Mucosa of descending colon (tissue), 3 donors: ENCODE measurements around the gene SRSF2. TPM values are rescaled to one million over a fixed set of nuclear protein-coding genes. Genes with fewer than 3 reads are reported as not detected.
"Not testable (repeated sequence)": the region's sequence is repeated elsewhere in the genome, so short reads cannot be mapped to it uniquely, and the experiment has no call there.

Experiments used
- ATAC-seq: fragments of 200-7000 bp; cut with Tn5 transposase; one replicate; pipeline ENCODE4 v1.9.1; 2020; ENCODE audit warnings: mild to moderate bottlenecking, moderate library complexity
- DNase-seq, 3 donors: peaks; one replicate each; pipeline ENCODE4 v3.0.0-alpha.2; 2020
- H3K36me3 ChIP-seq: fragments of 200-600 bp; one replicate; pipeline ENCODE4 v1.8.0; 2021; ENCODE audit warnings: low read depth, mild to moderate bottlenecking
- H3K4me1 ChIP-seq: fragments of 200-600 bp; one replicate; pipeline ENCODE4 v1.8.0; 2021; ENCODE audit warnings: low read depth, mild to moderate bottlenecking
- H3K4me3 ChIP-seq: fragments of 200-600 bp; one replicate; pipeline ENCODE4 v1.8.0; 2021; ENCODE audit warnings: mild to moderate bottlenecking
- H3K9me3 ChIP-seq: fragments of 200-600 bp; one replicate; pipeline ENCODE4 v1.8.0; 2021; ENCODE audit warnings: mild to moderate bottlenecking
- intact Hi-C, 2 donors: fragments of 100-400 bp; cut with DNase I in 1 of 2; cut with micrococcal nuclease in 1 of 2; formaldehyde crosslinking; loops; one replicate each; pipeline versions ENCODE4 v1.11.0 to v1.11.1; 2022; cut with DNase I, micrococcal nuclease
- total RNA-seq, 3 donors: library from RNA; stranded (reverse); fragmentation: NEBNext Ultra II Directional in 2 of 3; extraction: Animal tissue kit (Norgen Biotek cat#: 25700) in 2 of 3; gene quantifications; one replicate each; pipeline versions ENCODE4 v1.2.1 to v1.2.4, GENCODE V29; 2021 to 2023
- TF ChIP-seq, protein P1 (sequence below): fragments of 200-600 bp; IDR thresholded peaks from one replicate; pipeline ENCODE4 v1.8.0; 2022; ENCODE audit warnings: antibody characterized with exemption, mild to moderate bottlenecking
- donor health status: DM: no; HTN: no; CAD: no; lungs with moderate emphysema.
- donor health status: DM: no; HTN: no; CAD: no.
- donor health status: DM: no; HTN: yes; CAD: no.

Gene SRSF2
- total RNA-seq, 3 donors from 2014 or later: 130 to 166 (median 134) TPM

DNA sequence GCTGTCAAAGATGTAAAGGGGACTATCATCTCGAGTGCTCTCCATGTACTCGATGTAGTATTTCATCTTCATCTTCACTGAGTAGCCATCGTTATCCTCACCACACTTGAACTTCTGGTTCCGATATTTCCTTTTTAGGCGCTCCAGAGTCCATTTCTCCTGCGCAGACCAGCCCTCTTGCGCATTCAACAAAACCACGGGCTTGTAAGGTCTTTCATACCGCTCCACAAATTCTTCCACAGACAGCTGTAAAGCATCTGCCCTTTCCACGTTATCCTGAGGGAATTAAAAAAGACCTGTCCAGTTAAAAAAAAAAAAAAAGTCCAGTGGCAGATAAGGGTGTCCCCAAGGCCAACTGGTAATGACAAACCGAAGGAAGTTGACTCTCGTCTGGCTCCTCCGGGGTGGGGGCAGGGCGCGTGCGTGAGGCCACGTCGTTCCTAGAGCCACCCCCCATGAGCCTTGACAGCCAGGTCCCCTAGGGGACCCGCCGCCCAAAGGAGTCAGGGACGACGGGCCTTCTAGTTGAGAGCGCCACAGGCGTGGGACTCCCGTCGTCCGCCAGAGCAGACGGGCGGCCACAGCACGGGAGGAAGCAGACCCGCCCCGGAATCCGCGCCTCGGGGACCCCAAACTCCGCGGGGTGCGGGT lies 11.4 kb downstream of the SRSF2 start:
- intact Hi-C loops: no loop called here
- TF ChIP-seq, protein P1, sequence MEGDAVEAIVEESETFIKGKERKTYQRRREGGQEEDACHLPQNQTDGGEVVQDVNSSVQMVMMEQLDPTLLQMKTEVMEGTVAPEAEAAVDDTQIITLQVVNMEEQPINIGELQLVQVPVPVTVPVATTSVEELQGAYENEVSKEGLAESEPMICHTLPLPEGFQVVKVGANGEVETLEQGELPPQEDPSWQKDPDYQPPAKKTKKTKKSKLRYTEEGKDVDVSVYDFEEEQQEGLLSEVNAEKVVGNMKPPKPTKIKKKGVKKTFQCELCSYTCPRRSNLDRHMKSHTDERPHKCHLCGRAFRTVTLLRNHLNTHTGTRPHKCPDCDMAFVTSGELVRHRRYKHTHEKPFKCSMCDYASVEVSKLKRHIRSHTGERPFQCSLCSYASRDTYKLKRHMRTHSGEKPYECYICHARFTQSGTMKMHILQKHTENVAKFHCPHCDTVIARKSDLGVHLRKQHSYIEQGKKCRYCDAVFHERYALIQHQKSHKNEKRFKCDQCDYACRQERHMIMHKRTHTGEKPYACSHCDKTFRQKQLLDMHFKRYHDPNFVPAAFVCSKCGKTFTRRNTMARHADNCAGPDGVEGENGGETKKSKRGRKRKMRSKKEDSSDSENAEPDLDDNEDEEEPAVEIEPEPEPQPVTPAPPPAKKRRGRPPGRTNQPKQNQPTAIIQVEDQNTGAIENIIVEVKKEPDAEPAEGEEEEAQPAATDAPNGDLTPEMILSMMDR: no peak
- Histone ChIP-seq H3K36me3 (peaks cover 14% of the 10 kb centered on the region), H3K4me1 (peaks cover 27% of the 10 kb centered on the region), H3K9me3 (no peaks in the 10 kb centered on the region), H3K4me3 (peak overlapping the region; percentile 86)
- peak; percentile 63 for ATAC-seq
- peak; percentile 88 to 91 (median 88) for DNase-seq

DNA sequence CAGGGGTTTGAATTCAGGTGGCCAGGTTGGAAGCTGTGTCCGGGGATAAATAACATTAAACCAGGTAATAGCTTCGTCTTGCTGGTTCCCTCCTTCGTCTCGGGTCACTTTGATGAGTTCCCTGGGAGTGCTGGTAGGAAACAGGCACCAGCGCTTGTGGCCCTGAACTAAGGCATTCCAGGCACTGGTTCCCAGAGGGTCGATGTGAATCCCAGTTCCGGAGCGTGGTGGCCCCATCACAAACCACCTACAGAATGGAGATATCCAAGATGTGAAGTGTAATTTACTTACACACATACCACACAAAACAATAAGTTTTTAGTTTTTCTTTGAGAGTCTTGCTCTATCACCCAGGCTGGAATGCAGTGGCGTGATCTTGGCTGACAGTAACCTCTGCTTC lies 13.3 kb downstream of the SRSF2 start:
- ATAC-seq (no peak), DNase-seq (no peak)
- Histone ChIP-seq H3K36me3 (peaks cover 27% of the 10 kb centered on the region), H3K9me3 (no peaks in the 10 kb centered on the region), H3K4me1 (peaks cover 27% of the 10 kb centered on the region), H3K4me3 (no peak overlapping the region)
- intact Hi-C loops: no loop called here
- TF ChIP-seq, protein P1: no peak

DNA sequence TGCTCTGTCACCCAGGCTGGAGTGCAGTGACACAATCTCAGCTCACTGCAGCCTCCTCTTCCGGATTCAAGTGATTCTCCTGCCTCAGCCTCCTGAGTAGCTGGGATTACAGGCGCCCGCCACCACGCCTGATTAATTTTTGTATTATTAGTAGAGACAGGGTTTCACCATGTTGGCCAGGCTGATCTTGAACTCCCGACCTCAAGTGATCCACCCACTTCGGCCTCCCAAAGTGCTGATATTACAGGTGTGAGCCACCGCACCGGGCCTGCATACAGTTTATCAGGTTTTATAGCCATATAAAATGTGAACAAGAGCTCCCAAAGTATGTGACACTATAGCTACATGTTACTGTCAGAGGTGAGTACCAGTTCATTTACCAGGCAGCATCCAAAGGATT lies 14.2 kb downstream of the SRSF2 start:
- intact Hi-C loops, ATAC-seq, H3K4me3 ChIP-seq, H3K9me3 ChIP-seq, DNase-seq: not testable (repeated sequence)
- Histone ChIP-seq H3K4me1 (peaks cover 24% of the 10 kb centered on the region), H3K36me3 (peaks cover 34% of the 10 kb centered on the region)

DNA sequence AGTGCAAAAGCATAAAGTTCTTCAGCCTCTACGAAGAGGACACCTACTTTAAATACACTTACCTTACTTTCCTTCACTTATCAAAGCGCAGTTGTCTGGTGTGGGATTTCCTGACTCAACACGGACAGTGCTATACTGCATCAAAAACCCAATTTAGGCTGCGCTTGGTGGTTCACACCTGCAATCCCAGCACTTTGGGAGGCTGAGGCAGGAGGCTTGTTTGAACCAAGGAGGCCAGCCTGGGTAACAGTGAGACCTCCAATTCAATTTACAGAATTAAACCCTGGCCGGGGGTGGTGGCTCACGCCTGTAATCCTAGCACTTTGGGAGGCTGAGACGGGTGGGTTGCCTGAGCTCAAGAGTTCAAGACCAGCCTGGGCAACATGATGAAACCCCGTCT lies 14.9 kb downstream of the SRSF2 start:
- peaks cover 19% of the 10 kb centered on the region for H3K4me1 ChIP-seq
- no peak for ATAC-seq
- no peaks in the 10 kb centered on the region for H3K9me3 ChIP-seq
- no peak for DNase-seq
- H3K4me3 ChIP-seq: no peak overlapping the region
- intact Hi-C loops: no loop called here
- H3K36me3 ChIP-seq: peaks cover 35% of the 10 kb centered on the region
- TF ChIP-seq, protein P1: no peak

DNA sequence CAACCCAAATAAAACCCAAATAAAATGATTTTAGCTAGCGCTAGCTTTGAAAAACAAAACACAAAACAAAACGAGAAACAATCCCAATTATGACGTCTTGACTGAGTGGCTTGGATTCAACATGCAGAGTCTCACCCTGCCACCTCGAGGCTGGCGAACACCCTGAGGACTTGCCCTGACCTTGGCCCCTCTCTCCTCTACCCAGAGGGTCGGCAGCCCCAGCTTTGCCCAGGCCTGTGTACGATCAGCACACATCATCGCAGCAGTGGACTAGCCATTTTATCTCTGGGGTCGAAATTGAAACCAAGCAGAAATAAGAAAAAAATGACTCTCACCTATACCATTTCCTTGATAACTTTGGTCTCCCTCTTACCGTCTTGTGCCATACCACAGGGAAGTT lies 15.7 kb downstream of the SRSF2 start:
- intact Hi-C loops: no loop called here
- Histone ChIP-seq H3K4me1 (peaks cover 19% of the 10 kb centered on the region), H3K9me3 (no peaks in the 10 kb centered on the region), H3K4me3 (no peak overlapping the region), H3K36me3 (peaks cover 38% of the 10 kb centered on the region)
- no peak for DNase-seq
- TF ChIP-seq, protein P1: no peak
- no peak for ATAC-seq

DNA sequence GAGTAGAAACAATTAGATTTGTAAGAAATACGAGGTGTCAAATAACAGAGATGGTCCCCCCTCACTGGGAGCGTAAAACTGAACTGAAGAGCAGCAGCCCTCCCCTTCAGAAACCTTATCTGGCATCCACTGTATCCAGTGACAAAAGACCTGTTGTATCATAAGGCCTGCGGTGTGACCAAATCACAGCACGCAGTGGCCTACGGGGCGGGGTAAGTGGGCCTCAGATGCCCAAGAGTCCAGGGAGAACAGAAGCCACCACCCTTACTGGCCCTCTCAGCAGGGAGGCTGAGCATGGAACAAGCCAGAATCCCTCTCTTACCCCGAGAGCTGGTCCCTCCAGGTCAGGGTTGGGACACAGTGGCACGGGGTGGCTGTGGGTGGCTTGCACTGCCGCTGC lies 16.2 kb downstream of the SRSF2 start:
- intact Hi-C loops: no loop called here
- Histone ChIP-seq H3K4me3 (no peak overlapping the region), H3K4me1 (peaks cover 19% of the 10 kb centered on the region), H3K36me3 (peaks cover 38% of the 10 kb centered on the region), H3K9me3 (no peaks in the 10 kb centered on the region)
- no peak for ATAC-seq
- DNase-seq: no peak
- TF ChIP-seq, protein P1: no peak
